Neural crest cell (in vitro differentiated cells): Measurements from ENCODE around the gene TTC7B. TPM values are rescaled to one million over a fixed set of nuclear protein-coding genes. Genes with fewer than 3 reads are reported as not detected.

Experiments
- DNase-seq: peaks from one replicate; pipeline ENCODE4 v3.0.0; 2021; ENCODE audit warnings: low read depth, mixed read lengths, low spot score
- H3K27ac Mint-ChIP-seq: one replicate; pipeline ENCODE4 v1.8.0; 2021; ENCODE audit warnings: mild to moderate bottlenecking, mixed read lengths; ENCODE audit not compliant: unreplicated experiment
- H3K27me3 Mint-ChIP-seq: 2 replicates; pipeline ENCODE4 v1.8.0; 2021; ENCODE audit warnings: low read depth, mild to moderate bottlenecking, mixed read lengths
- H3K36me3 Mint-ChIP-seq: 2 replicates; pipeline ENCODE4 v1.8.0; 2021; ENCODE audit warnings: low read depth, mild to moderate bottlenecking, mixed read lengths
- H3K4me1 Mint-ChIP-seq: 2 replicates; pipeline ENCODE4 v1.8.0; 2021; ENCODE audit warnings: mixed read lengths
- H3K4me3 Mint-ChIP-seq: one replicate; pipeline ENCODE4 v1.8.0; 2021; ENCODE audit warnings: mild to moderate bottlenecking, mixed read lengths
- H3K9me3 Mint-ChIP-seq: 2 replicates; pipeline ENCODE4 v1.8.0; 2021; ENCODE audit warnings: mixed read lengths
- CTCF ChIP-seq: fragments of 200-600 bp; sonication (generic); conservative IDR thresholded peaks from 2 replicates; pipeline ENCODE4 v1.5.0; 2021; ENCODE audit warnings: antibody characterized with exemption, mild to moderate bottlenecking
- total RNA-seq: library from RNA; stranded (reverse); gene quantifications from 2 replicates; pipeline ENCODE4 v1.2.1, GENCODE V29; 2021

Gene TTC7B
- total RNA-seq, 1 donor from 2014 or later, result 56.4 TPM

DNA sequence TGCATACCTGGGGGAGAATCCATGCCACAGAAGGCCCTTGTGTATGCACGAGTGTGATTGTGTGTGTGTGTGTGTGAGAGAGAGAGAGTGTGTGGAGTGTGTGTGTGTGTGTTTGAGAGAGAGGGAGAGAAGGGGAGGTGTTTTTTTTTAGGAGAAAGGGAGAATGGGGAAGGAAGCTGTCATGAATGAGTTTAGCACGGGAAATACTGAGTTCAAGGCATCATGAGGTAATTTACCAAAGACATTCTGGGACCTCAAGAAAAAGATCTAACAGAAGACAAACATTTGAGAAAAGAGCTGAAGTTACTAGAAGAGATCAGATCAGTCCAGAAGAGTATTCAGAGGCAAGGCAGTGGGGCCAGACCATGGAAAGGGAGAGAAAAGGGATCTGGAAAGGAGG lies 157.1 kb downstream of the TTC7B start:
- peaks cover 2% of the 10 kb centered on the region for H3K36me3 Mint-ChIP-seq
- no peak overlapping the region for H3K4me3 Mint-ChIP-seq
- peak overlapping the region; percentile 9 for H3K27ac Mint-ChIP-seq
- peaks cover 26% of the 10 kb centered on the region for H3K4me1 Mint-ChIP-seq
- TF ChIP-seq CTCF, result no peak
- DNase-seq, result no peak
- no peaks in the 10 kb centered on the region for H3K9me3 Mint-ChIP-seq
- no peaks in the 10 kb centered on the region for H3K27me3 Mint-ChIP-seq

- no peaks in the 10 kb centered on the region for H3K9me3 Mint-ChIP-seq
Observed at GRCh38 chr14:90658541-90658967, 157.7 kb downstream of the TTC7B start.

DNA sequence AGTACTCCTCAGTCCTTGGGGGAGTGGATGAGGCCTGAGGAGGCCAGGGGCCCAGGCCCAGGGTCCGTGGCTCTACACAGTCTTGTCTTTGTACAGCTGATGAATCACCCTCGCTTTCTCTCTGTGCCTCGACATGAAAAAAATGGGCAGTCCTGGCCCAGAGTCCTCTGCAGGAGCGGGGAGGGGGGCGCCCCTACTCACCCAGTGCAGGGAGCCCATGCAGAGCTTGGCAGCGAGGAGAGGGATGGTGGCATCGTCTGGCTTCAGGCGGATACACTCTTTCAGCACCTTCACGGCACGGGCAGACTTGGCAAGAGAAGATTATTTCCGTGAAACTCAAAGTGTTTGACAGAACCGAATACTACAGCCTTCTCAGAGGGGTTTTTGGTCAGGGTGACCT lies 159.3 kb downstream of the TTC7B start:
- Mint-ChIP-seq H3K4me1 (peaks cover 18% of the 10 kb centered on the region), H3K9me3 (no peaks in the 10 kb centered on the region), H3K36me3 (peaks cover 5% of the 10 kb centered on the region), H3K4me3 (no peak overlapping the region), H3K27ac (no peak overlapping the region), H3K27me3 (no peaks in the 10 kb centered on the region)
- no peak for DNase-seq
- TF ChIP-seq CTCF, result no peak

More at GRCh38 chr14:90658541-90658967, 157.7 kb downstream of the TTC7B start:
- no peak for DNase-seq
- Mint-ChIP-seq H3K4me3 (no peak overlapping the region), H3K4me1 (peaks cover 22% of the 10 kb centered on the region), H3K27ac (no peak overlapping the region), H3K27me3 (no peaks in the 10 kb centered on the region), H3K36me3 (peaks cover 2% of the 10 kb centered on the region)
- TF ChIP-seq CTCF, result no peak

DNA sequence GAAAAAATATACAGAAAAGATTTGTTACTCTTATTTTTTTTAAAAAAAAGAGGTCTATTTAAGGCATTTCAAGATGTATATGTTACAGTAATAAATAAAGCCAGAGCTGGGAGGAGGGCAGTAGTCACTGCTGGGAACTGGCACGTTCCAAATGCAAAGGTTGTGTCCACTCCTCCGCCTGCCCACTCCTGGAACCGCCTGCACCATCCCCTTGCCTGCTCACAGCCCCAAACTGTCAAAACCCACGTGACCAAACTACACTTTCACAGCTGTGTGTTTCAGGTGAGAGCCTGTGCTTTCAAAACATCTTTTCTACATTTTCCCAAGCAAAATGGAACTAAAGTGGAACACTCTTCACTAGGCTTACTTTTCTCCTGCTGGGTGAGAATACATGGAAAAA lies 160.4 kb downstream of the TTC7B start:
- no peak overlapping the region for H3K4me3 Mint-ChIP-seq
- peaks cover 5% of the 10 kb centered on the region for H3K36me3 Mint-ChIP-seq
- no peak for DNase-seq
- no peak overlapping the region for H3K27ac Mint-ChIP-seq
- no peak for TF ChIP-seq CTCF
- H3K9me3 Mint-ChIP-seq, result no peaks in the 10 kb centered on the region
- peaks cover 17% of the 10 kb centered on the region for H3K4me1 Mint-ChIP-seq
- H3K27me3 Mint-ChIP-seq, result no peaks in the 10 kb centered on the region

- Mint-ChIP-seq H3K4me1 (peaks cover 17% of the 10 kb centered on the region), H3K4me3 (no peak overlapping the region), H3K27ac (no peak overlapping the region), H3K9me3 (no peaks in the 10 kb centered on the region), H3K36me3 (peaks cover 5% of the 10 kb centered on the region), H3K27me3 (no peaks in the 10 kb centered on the region)
- no peak for TF ChIP-seq CTCF
- no peak for DNase-seq
Observed at GRCh38 chr14:90654831-90655276, 161.4 kb downstream of the TTC7B start.

DNA sequence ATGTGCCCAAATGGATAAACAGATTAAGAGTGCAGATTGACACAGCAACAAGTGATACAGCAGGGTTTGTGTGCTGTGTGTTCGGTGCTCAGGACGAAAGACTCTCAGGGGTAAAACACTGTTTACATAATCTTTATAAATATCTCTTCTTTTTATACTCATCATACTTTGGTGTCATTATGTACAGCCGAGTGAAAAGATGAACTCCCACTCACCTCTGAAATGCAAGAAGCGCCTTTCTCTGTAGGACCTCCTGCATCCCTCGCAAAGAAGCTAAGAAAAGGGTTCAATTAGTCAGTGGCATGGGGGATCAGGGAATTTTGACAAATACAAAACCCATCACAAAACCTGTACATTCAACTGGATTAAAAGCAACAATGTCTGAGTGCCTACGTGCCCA lies 163.6 kb downstream of the TTC7B start:
- H3K27ac Mint-ChIP-seq, result no peak overlapping the region
- H3K4me3 Mint-ChIP-seq, result no peak overlapping the region
- no peak for TF ChIP-seq CTCF
- H3K9me3 Mint-ChIP-seq, result no peaks in the 10 kb centered on the region
- no peak for DNase-seq
- no peaks in the 10 kb centered on the region for H3K27me3 Mint-ChIP-seq
- peaks cover 16% of the 10 kb centered on the region for H3K4me1 Mint-ChIP-seq
- H3K36me3 Mint-ChIP-seq, result peaks cover 10% of the 10 kb centered on the region
